CD4-positive, alpha-beta T cell treated with Interleukin-2 at 100 ng/mL for 4 hours (primary cell): ENCODE results near the gene MXI1.

Experiments used
- DNase-seq: peaks from one replicate; pipeline ENCODE4 v3.0.0-alpha.2; 2020; ENCODE audit warnings: low spot score

Gene MXI1

DNA sequence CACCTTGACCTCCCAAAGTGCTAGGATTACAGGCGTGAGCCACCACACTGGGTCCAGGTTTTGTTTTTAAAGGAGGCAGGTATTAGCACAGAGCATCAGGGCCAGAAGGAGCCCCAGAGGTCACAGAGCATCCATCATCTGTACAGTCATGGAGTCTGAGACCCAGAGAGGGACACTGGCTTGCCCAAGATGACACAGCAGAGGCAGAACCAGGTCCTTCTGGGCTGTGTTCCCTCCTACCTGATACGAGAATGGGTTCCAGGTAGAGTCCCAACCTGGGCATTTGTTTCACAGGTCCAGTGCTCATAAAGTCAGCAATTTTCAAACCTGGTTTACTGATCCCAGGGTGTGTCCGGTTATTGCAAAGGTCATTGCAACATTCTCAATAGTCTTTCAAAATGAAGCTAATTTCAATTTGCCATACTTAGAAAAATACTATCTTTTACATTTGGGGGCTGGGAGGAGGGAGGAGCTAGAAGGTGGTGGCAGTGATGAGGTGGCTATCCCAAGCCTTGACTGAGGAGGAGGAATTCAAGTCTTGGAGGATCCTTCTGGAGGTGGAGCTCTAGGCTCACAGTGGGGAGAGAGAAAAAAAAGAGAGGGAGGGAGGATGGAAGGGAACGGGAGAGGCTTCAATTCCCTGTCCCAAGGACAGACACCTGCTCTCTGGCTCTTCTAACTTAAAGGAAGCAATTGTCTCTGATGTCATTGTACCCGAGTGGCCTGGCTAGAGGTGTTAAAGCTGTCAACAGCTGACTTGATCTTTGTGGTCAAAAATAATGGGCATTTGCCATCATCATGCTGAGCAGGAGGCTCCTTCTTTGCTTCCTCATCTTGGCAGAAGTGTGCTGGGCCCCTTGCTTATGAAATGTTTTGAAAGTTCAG lies 8.1 kb downstream of the MXI1 start:
- DNase-seq, result no peak

DNA sequence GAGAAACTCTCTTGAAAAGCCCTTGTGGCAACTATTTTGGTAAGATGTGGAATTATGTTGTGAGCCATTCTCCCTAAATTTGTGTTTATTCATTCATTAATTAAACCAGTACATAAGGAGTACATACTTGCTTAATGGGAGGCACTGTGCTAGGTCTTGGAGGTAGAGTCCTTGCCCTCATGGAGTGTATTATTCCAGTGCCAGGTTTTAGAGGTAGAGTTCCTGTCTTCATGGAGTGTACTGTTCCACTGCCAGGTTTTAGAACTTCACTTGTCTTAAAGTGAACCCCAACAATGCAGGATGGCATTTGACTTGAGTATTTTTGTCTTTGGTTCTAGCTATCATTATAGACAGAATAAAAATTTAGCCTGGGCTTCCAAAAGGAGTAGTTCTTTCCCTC lies 8.8 kb downstream of the MXI1 start:
- no peak for DNase-seq

DNA sequence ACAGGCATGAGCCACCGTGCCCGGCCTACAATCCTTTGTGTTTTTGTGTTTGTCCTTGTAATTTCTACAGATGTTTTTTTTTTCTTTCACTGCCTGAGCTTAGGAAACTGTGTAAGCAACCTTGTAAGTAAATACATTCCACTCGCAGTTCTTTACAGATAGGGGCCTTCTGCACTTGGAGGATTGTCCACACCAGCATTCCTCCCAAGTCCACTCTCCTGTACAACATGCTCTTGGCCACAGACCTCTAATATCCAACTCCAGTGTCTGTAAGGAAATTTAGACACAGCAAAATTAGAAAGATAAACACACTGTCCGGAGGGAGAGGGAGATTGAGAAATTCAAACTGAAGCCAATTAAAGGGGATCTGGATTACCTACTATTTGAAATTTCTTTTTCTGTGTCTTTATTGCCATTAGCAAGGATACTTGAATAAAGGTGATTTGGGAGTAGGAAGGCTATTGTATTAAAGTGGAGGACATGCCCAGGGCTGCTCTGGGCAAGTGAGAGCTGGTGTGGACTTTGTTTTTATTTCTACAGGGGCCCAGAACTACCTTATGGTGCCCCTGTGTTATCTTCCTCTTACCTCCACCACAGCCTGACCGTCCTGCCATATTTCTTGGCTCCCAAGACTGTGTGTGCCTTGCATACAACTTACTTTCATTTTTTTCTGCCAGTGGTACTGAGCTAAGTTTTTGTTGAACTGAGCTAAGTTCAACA lies 9.7 kb downstream of the MXI1 start:
- DNase-seq, result no peak

DNA sequence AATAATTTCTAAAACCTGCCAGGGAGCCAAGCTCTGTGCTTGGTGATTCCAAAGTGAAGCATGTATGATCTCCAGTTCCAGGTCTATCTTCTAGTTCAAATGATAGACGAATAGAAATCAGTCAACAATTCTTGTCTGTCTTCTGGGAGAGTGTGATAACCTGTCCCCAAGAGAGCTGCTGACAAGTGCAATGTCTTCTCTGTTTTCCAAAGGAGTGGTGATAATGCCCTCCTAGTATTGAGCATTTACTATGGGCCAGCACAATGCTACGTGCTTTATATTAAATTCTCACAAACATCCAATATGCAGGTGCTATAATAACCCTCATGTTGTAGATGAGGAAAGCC lies 10.2 kb downstream of the MXI1 start:
- DNase-seq, result no peak

DNA sequence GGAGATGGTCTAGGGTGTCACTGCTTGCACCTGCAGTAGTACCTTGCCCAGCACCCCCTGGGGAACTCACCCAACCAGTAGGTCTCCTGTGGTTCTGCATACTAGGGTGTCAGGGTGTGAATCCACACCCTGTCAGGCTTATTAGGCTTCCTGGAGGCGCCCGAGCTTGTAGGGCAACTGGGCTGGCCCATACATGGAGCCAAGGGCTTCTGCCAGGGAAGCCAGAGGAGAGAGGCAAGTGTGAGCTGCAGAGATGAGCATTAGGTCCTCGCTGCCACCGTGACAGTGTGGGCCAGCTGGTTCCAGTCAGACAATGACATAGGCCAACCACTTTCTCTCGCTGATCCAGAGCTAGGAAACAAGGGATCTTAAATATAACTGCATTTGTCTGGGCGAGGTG lies 11.2 kb downstream of the MXI1 start:
- no peak for DNase-seq

DNA sequence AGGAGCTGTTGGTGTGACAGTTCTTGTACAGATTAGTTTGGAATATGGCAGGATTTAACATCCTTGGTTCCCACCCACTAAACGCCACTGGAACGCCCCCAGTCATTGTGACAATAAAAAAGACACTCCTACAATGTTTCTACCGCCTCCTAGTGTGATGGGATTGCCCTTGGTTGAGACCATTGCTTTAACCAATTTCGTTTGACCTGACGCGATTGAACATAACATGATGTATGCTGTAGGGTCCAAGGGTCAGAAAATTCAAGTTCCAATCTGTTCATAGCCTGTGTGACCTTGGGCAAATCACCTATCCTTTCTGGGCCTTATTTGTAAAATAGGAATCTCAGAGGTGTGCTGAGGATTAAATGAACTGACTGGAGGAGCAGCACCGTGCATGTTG lies 12.5 kb downstream of the MXI1 start:
- DNase-seq, result no peak

DNA sequence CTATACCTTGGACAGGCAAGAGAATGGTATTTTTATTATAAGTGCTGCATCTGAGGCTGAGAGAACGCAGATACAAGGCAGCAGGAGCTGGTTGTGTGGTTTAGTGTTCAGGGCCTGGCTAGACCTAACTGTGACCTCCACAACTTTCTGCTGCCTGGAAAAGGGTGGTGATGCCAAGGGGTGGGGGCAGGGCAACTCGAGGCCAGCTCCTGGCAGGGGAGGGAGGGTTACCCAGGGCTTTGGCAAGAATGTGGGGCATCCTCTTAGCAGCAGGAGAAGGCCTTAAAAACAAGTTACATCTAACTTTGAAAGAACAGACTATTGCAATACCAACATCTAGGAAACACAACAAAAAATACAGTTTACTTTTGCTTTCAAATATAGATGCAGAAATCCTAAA lies 13.0 kb downstream of the MXI1 start:
- DNase-seq, result no peak

DNA sequence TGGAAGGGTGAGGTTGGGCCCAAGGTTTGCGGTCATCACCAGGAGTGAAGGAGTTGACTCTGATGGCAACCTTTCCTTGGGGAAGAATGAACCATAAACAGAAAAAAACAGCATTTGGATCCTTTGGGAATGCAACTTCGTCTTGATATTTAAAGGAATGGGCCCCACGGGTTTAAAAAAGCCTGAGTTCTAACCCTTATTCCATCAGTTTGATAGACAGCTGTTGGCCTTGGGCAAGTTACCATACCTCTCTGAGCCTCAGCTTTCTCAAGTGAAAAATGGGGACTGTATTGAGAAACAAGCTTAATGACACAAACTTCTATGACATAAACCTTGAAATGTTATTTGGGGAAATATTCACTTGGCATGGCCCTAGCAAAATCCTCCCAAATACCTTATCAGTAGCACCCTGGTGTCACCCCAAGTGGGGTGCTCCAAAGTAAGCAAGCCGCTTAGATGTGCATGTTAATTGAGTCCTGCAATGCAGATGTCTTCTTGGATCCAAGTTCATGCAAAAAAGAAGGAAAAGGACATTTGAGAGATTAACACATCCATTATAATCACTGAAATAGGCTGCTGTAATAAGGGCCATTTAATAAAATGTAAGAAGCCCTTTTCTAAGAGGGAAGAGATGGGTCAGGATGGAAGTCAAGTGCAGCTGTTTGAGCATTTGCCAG lies 13.8 kb downstream of the MXI1 start:
- DNase-seq, result no peak

DNA sequence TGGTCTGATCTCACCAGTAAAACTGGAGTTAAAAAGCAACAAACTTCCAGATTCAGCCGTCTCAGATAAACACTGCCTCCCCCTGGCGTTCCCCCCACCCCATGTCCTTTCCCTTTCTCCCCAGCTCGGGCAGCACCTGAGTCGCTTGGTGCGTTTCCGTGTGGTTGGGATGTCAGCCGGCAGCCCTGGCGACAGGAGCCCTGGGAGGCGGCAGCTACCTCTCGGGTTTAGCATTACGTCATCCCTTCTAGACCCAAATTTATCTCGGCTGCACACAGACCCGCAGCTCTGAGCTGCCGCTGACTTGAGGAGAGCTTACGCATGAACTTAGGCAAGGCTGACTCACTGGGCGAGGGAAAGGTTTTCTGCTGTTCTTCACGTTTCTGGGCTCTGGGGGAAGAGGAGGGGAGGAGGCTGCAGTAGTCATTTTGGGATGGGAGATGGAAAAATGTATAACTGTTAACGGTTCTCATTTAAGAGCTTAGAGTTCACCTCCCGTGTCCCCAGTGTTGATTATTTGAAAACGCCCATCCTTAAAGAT lies 14.4 kb downstream of the MXI1 start:
- DNase-seq, result peak; percentile 84

DNA sequence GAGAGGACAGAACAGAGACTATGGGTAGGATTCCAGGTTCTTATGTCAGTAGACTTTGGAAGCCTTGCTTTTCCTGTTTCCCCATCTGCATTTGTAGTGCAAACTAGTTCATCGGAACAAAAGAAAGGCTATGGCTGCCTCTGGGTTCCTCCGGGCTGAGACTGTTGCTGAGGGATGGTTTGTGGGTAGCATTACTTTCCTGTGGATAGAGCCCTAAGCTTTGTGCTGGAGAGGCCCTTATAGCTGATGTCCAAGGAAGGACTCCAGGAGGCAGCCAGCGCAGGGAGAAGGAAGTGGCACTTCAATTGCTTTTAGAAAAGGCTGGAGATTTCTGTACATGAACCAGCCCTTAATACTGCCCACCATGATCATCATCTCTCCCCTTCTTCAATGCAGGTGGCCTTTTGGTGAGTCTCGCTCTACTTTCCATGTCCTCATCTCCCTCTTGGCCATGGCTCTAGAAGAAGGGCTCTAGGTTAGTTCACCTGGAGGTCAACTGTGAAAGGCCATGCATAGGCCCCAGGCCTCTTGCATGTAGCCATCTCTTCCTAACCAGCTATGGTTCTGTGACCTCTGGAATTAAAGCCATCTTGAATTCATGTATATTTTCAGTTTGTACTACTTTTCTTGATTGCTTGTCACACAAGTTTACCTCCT lies 15.4 kb downstream of the MXI1 start:
- no peak for DNase-seq

DNA sequence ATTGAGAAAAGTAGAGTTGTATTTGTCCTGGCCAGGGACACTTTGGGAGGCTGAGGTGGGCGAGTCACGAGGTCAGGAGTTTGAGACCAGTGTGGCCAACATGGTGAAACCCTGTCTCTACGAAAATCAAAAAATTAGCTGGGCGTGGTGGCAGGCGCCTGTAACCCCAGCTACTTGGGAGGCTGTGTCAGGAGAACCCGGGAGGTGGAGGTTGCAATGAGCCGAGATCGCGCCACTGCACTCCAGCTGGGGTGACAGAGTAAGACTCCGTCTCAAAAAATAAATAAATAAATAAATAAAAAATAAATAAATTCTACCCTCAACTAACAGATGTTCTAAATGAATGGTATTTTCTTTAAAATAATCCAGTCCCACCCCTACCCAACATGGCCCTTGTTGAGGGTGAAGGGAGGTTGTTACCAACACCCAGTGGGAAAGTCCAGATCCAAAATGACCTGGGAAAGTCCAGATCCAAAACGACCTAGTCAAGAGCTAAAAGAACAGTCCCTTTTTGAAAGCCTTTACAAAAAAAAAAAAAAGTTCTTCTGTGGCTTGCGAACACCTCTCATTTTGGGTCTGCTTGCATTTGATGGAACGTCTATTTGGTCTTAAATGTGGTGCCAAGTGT lies 16.0 kb downstream of the MXI1 start:
- DNase-seq, result no peak

DNA sequence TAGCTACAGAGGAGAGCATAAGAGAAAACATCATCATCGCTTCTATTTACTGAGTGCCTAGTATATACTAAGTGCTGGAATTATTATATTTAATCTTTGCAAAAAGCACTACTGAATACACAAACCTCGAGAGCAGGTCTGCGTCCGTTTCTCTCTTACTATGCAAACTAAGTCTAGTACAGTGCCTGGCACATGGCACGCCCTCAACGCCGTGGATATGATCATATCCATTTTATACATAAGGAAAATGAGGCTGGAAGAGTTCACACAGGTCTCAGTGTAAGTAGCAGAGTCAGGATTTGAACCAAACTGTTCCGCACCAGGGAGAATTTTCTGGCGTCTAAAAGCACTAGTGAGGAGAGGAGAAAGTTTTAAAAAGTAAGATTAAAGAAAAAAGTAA lies 17.6 kb downstream of the MXI1 start:
- no peak for DNase-seq

DNA sequence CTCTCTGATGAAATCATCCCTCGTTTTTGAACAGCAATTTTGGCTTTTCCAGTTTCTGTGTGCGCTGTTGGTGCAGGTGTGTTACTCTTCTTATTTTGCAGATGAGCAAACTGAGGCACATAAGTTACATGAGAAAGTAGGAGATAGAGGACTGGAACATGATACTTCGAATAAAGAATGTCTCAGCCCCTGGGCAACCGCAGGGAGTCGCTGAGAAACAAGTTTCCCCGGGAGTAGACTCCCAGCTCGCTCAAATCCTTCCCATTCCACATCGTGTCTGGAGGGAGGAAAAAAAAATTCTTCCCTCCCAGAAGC lies 18.0 kb downstream of the MXI1 start:
- no peak for DNase-seq

DNA sequence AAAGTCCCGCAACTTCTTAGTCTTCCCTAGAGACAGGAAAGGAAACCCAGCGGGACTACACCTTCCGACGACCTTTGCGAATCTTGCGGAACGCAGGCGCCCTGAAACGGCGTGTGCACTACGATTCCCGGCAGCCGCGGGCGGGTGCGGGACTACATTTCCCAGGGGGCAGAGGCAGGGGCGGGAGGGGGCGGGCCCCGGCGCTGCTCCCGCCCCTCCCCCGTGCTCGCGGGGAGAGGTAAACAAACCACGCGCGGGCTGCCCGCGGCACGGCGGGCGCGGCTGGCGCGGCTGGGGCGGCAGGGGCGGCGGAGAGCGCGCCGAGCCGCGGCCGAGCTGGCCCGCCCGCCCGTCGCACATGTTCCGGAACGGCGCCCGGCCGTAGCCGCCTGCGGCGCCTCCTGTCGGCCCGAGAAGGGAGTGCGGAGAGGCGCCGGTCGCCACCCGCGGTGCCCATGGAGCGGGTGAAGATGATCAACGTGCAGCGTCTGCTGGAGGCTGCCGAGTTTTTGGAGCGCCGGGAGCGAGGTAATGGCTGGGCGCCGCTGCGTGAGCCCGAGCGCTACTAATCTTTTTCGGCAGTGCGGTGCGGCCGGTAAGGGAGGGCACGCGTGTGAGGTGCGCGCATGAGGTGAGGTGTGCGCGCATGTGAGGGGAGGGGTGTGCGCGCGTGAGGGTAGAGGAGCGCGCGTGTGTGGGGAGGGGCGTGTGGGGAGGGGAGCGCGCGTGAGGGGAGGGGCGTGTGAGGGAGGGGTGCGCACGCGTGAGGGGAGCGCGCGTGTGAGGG lies 18.5 kb downstream of the MXI1 start:
- peak; percentile 90 for DNase-seq

DNA sequence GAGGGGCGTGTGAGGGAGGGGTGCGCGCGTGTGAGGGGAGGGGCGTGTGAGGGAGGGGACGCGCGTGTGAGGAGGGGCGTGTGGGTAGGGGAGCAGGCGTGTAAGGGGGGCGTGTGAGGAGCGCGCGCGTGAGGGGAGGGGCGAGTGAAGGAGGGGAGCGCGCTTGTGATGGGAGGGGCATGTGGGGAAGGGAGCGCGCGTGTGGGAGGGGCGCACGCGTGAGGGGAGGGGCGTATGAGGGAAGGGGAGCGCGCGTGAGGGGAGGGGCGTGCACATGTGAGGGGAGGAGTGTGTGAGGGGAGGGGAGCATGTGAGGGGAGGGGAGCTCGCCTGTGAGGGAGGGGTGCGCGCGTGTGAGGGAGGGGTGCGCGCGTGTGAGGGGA lies 19.1 kb downstream of the MXI1 start:
- DNase-seq, result peak; percentile 85

DNA sequence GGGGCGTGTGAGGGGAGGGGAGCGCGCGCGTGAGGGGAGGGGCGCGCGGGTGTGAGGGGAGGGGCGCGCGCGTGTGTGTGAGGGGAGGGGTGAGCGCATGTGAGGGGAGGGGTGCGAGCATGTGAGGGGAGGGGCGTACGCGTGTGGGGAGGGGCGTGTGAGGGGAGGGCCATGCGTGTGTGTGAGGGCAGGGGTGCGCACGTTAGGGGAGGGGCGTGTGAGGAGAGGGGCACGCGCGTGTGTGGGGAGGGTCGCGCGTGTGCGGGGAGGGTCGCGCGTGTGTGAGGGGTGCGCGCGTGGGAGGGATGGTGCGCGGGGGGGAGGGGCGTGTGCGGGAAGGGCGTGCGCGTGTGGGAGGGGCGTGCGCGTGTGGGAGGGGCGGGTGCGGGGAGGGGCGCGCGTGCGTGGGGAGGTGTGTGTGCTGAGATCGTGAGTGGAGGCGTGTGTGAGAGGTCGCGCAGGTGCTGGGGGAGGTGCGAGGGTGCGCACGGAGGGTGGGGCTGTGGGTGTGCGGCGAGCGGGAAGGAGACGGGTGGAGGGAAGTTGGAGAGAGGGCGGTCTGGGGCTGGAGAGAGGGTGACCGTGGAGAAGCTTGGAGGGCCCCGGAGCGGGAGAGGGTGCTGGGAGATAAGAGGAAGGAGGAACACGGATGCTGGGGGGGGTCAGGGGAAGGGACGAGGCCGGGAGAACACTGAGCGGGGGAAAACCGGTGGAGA lies 19.7 kb downstream of the MXI1 start:
- DNase-seq, result peak; percentile 76

DNA sequence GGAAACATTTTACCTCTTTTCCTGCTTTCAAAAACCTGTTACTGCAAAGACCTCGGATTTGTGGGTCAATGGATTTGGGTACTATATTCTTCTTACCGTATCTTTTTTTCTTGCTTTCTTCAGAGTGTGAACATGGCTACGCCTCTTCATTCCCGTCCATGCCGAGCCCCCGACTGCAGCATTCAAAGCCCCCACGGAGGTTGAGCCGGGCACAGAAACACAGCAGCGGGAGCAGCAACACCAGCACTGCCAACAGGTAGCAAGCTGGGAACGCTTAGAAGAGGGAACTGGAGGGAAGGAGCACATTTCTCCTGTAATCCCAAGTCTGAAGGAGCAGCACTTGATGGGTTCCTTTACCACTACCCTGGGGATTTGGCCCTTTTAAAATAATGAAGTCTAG lies 20.7 kb downstream of the MXI1 start:
- DNase-seq, result no peak

DNA sequence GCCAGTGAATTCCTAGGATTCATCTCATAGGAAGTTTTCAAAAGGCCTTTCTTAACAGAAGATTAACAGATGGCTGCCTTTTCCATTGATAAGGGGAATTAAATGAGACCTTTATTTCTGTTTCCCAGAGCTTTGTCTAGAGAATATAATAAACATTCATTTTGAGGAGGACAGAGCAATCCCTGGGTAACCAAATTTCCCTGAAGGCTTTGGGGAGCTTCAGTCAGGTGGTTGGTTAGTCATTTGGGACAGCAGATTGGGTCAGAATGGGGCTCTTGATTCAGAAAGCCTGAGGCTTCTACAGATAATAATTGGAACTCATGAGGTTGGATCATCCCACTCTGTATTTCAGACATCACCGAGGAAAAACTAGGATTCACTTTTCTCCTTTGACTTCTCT lies 21.8 kb downstream of the MXI1 start:
- DNase-seq, result no peak

DNA sequence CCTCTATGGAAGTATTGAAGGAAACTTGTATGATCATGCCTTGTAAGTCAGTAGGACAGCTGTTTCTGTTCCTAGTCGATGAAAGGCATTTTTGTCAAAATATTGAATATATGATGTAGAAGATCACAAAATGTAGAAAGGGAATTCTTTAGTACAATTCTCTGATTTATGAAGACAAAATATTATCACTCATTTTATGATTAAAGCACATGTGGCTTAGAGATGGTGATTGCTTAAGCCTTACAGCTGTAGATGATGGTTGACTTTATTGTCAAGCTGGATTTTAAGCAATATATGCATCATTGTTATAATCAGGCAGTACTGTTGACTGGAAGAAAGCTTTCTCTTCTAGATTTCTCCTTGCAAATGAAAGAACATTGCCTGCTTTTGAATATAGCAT lies 26.4 kb downstream of the MXI1 start:
- no peak for DNase-seq

DNA sequence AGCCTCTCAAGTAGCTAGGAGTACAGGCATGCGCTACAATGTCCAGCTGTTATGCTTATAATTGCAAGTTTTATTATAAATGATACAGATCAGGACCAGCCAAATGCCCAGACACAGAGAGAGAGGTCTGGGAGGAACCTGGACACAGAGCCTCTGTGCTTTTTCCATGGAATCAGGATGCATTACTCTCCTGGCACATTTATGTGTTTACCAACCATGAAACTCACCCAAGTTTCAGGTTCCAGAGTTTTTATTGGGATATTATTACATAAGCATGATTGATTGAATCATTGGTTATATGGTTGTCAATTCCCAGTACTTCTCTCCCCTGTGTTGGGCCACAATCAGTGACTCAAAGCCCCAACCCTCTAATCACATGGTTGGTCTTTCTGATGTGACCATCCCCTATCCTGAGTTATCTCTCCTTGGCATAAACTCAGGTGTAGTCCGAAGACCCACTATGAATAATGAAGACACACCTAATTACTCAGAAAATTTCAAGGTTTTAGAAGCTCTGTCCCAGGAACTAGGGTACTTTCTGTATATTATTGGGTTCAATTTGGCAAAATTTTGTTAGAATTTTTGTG lies 30.6 kb downstream of the MXI1 start:
- no peak for DNase-seq
